GM12878 (cell line): ENCODE data around the gene IGF1R.

Source experiments
- ATF7 ChIP-seq: fragments of 450-650 bp; IDR thresholded peaks from 2 replicates; pipeline ENCODE4 v1.6.1; 2016; ENCODE audit warnings: low read depth, mild to moderate bottlenecking
- CTCF ChIP-seq, 3 experiments: IDR thresholded peaks in 2 of 3; conservative IDR thresholded peaks in 1 of 3; 2 replicates each; pipeline ENCODE4 v1.5.1; 2011; ENCODE audit warnings: low read depth in 3 of 3, low read length in 3 of 3, mild to moderate bottlenecking in 3 of 3, control low read depth in 2 of 3, moderate library complexity in 2 of 3, inconsistent platforms in 1 of 3, mixed read lengths in 1 of 3; ENCODE audit not compliant: control insufficient read depth in 2 of 3, insufficient read depth in 1 of 3; ENCODE audit errors: extremely low read depth in 1 of 3
- FOXM1 ChIP-seq: IDR thresholded peaks from 2 replicates; pipeline ENCODE4 v1.6.1; 2012; ENCODE audit warnings: low read depth, mild to moderate bottlenecking, inconsistent platforms, low read length, moderate library complexity
- HDGF ChIP-seq: fragments of 450-650 bp; IDR thresholded peaks from 2 replicates; pipeline ENCODE4 v1.6.1; 2016; ENCODE audit warnings: antibody characterized with exemption
- IKZF1 ChIP-seq: fragments of 450-650 bp; conservative IDR thresholded peaks from 2 replicates; pipeline ENCODE4 v1.6.1; 2017; ENCODE audit warnings: antibody characterized with exemption, mild to moderate bottlenecking
- JUND ChIP-seq: IDR thresholded peaks from 2 replicates; pipeline ENCODE4 v1.6.1; 2012; ENCODE audit warnings: low read depth, mild to moderate bottlenecking, low read length, improper control_type of control experiment, moderate library complexity
- MXI1 ChIP-seq: fragments of 150-350 bp; IDR thresholded peaks from 2 replicates; pipeline ENCODE4 v1.6.1; 2011; ENCODE audit warnings: low read depth, mild to moderate bottlenecking, inconsistent platforms, low read length, improper control_type of control experiment
- POLR2A ChIP-seq: IDR thresholded peaks from 2 replicates; pipeline ENCODE4 v1.6.1; 2011; ENCODE audit warnings: low read depth, mild to moderate bottlenecking, low read length
- POLR2AphosphoS5 ChIP-seq: IDR thresholded peaks from 2 replicates; pipeline ENCODE4 v1.6.1; 2011; ENCODE audit warnings: mild to moderate bottlenecking, low read length, inconsistent platforms
- RAD21 ChIP-seq: IDR thresholded peaks from 2 replicates; pipeline ENCODE4 v1.6.1; 2011; ENCODE audit warnings: mild to moderate bottlenecking, low read depth, low read length, moderate library complexity; ENCODE audit not compliant: insufficient read depth
- SMC3 ChIP-seq: IDR thresholded peaks from 2 replicates; pipeline ENCODE4 v1.6.1; 2011; ENCODE audit warnings: low read length, improper control_type of control experiment, borderline replicate concordance
- TAF1 ChIP-seq: IDR thresholded peaks from 2 replicates; pipeline ENCODE4 v1.6.1; 2011; ENCODE audit warnings: mild to moderate bottlenecking, low read depth, low read length, borderline replicate concordance
- ZNF274 ChIP-seq: IDR thresholded peaks from one replicate; pipeline ENCODE4 v1.8.0; 2011; ENCODE audit not compliant: insufficient read length, insufficient read depth
- TF ChIP-seq, protein P1 (sequence below): IDR thresholded peaks from 2 replicates; pipeline ENCODE4 v1.6.1; 2011; ENCODE audit warnings: mild to moderate bottlenecking, low read depth, low read length, moderate library complexity; ENCODE audit not compliant: insufficient replicate concordance

DNA sequence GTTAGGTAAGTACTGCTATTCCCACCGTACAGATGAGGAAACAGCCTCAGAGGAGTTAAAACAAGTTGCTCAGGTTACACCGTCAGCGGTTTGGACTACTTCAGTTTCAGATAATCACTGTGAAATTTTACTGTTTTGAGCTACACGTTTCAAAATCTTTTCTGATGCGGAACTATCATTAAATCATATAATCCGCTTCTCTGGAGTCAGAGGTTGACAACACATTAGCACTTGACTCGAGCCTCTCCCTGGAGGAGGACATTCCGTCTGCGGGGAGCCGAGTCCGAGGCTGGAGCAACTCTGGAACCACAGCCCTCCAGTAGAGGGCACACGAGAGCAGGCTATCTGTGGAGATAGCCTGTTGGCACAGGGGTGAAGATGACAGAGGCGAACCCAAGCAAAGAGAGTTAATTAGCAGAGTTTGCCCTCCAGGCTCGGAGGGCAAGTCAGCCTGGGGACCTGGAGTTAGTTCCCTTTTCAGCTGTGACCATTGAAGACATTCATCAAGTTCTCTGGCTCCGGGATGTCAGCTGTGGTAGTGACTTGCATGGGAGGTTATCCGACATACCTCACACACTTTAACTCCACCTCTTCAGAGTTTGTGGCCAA lies 131.2 kb downstream of the IGF1R start:
- no peak for TF ChIP-seq HDGF
- TF ChIP-seq IKZF1: 0 out of 2 replicates have a peak, but pooled peaks have one; percentile 14
- no peak for TF ChIP-seq TAF1
- no peak for TF ChIP-seq MXI1
- peak; percentile 80 to 99 (median 96) for TF ChIP-seq CTCF (IDR thresholded peaks at IDR 0.05 in 2 of 3, conservative IDR thresholded peaks at IDR 0.05 in 1 of 3; ENCODE audit: control insufficient read depth in 2 of 3, extremely low read depth in 1 of 3, insufficient read depth in 1 of 3, low read depth in 3 of 3, low read length in 3 of 3)
- TF ChIP-seq ZNF274: no peak
- no peak for TF ChIP-seq ATF7
- no peak for TF ChIP-seq POLR2AphosphoS5
- TF ChIP-seq, protein P1, sequence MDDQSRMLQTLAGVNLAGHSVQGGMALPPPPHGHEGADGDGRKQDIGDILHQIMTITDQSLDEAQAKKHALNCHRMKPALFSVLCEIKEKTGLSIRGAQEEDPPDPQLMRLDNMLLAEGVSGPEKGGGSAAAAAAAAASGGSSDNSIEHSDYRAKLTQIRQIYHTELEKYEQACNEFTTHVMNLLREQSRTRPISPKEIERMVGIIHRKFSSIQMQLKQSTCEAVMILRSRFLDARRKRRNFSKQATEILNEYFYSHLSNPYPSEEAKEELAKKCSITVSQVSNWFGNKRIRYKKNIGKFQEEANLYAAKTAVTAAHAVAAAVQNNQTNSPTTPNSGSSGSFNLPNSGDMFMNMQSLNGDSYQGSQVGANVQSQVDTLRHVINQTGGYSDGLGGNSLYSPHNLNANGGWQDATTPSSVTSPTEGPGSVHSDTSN: no peak
- peak; percentile 80 for TF ChIP-seq SMC3
- TF ChIP-seq RAD21: peak; percentile 84
- no peak for TF ChIP-seq JUND
- TF ChIP-seq POLR2A: no peak
- no peak for TF ChIP-seq FOXM1
